GM12874 (cell line): ENCODE data around the gene NR1D1.
A peak's percentile ranks its signal among the peaks of the same experiment; 100 is the strongest.

ENCODE experiments used
- CTCF ChIP-seq: IDR thresholded peaks from 2 replicates; pipeline ENCODE4 v1.5.1; 2011; ENCODE audit warnings: low read depth, mild to moderate bottlenecking, control low read depth, low read length, moderate library complexity; ENCODE audit not compliant: insufficient read depth

The NR1D1 gene

GRCh38 chr17:40084477-40084876 lies 15.9 kb downstream of the NR1D1 start:
- TF ChIP-seq CTCF: no peak

DNA sequence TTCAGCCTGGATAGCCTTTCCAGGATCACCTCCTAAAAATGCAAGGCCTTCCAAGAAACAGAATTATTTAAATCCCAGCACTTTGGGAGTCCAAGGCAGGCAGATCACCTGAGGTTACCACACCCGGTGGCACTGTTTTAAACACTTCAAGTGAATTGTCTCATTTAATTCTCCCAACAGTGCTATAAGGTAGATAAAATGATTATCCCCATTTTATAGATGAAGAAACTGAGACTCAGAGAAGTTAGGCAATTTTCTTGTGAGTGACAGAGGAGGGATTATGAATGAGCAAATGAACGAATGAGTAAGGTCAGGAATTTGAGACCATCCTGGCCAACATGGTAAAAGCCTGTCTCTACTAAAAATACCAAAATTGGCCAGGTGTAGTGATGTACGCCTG lies 20.8 kb downstream of the NR1D1 start:
- TF ChIP-seq CTCF: no peak

- no peak for TF ChIP-seq CTCF
These were observed 23.8 kb downstream of the NR1D1 start for GRCh38 chr17:40076591-40076990.

- TF ChIP-seq CTCF: no peak
These were observed 24.4 kb downstream of the NR1D1 start for GRCh38 chr17:40075942-40076498.

DNA sequence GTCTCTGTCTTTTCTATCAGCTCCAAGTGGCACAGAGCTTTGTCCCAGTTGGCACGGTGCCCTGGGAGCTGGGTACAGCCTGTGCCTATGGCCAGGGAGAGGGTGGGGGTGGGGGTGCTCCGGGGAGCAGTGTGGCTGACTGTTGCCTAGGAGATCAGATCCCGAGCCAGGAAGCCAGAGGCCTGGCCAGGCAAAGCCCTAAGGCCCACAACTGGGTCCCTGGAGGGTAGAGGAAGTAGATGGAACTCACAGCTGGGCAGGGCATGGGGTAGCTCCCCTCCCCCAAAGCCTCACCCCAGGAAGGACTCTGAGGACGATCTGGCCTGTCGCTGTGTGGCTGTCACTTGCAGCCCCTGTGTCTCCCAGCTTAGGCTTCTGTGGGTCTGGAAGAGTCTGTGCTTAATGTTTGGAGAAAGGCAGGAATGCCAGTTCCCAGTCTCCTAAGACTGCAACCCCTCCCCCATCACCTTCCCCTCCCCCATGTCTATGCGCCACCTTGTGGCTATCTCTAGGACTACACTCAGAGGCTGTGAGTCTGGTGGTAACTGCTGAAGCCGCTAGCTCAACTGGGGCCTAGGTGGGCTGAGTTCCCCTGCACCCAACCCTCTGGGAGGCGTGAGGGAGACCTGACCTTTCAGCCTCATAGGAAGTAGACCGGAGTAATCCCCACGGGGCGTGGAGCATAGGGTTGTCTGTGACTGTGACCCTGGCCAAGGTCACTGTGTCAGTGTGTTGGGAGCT lies 25.0 kb downstream of the NR1D1 start:
- TF ChIP-seq CTCF: peak; percentile 97

DNA sequence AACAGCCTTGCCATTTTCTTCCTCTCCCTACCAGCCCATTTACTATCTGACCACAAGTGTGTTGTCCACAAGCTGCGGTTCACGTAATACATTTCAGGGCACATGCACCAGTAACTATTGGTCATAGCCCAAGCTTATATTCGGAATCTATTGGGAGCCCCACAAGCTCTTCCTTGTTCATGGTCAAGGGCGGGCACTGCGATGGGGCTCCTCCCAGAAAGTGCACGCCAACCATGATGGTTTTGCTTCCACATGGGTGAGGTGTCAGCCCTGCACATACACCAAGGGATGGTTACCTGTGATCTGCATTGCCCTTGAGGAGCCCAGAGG lies 25.6 kb downstream of the NR1D1 start:
- no peak for TF ChIP-seq CTCF

- TF ChIP-seq CTCF: no peak
These were observed 26.2 kb downstream of the NR1D1 start for GRCh38 chr17:40074175-40074512.
